Measurements from ENCODE around the gene SCTR. TPM values are rescaled to one million over a fixed set of nuclear protein-coding genes. Genes with fewer than 3 reads are reported as not detected.

The SCTR gene
- total and polyA plus RNA-seq, 2 of the 13 experiments (the other 11 are each of a cell fraction or from before 2014, with no cell fraction given), result not detected

- TF ChIP-seq KDM4B (CRISPR knock-in tag; IDR thresholded peaks at IDR 0.05) (peak; percentile 92), ZNF512B (CRISPR knock-in tag; IDR thresholded peaks at IDR 0.05; ENCODE audit: borderline replicate concordance) (no peak), HMG20B (CRISPR knock-in tag; conservative IDR thresholded peaks at IDR 0.05) (no peak), ZNF891 (CRISPR knock-in tag; IDR thresholded peaks at IDR 0.05) (peak; percentile 56; the same call in 1 of the 2 replicates), FOXO1 (CRISPR knock-in tag; IDR thresholded peaks at IDR 0.05) (peak; percentile 72), ZNF816 (CRISPR knock-in tag; IDR thresholded peaks at IDR 0.05; ENCODE audit: borderline replicate concordance) (no peak), ZBTB4 (CRISPR knock-in tag; IDR thresholded peaks at IDR 0.05; ENCODE audit: borderline replicate concordance) (peak; percentile 80; the same call in 1 of the 2 replicates), ZSCAN9 (CRISPR knock-in tag; IDR thresholded peaks at IDR 0.05; ENCODE audit: borderline replicate concordance) (peak; percentile 27; the same call in 1 of the 2 replicates), HNRNPLL (IDR thresholded peaks at IDR 0.05; ENCODE audit: low read depth, low read length, poor library complexity, severe bottlenecking) (peak; percentile 26), THYN1 (CRISPR knock-in tag; IDR thresholded peaks at IDR 0.05; ENCODE audit: borderline replicate concordance, low read depth) (no peak), CHD4 (IDR thresholded peaks at IDR 0.05; ENCODE audit: borderline replicate concordance, low read length) (no peak), NR2F6 (IDR thresholded peaks at IDR 0.05) (no peak), NR2F6 (CRISPR knock-in tag; IDR thresholded peaks at IDR 0.05) (peak; percentile 59), SRF (IDR thresholded peaks at IDR 0.05; ENCODE audit: low read depth, low read length) (no peak), HNF4A (CRISPR knock-in tag; IDR thresholded peaks at IDR 0.05) (peak; percentile 55), HNRNPL (IDR thresholded peaks at IDR 0.05; ENCODE audit: low read depth, low read length) (no peak), CEBPG (CRISPR knock-in tag; IDR thresholded peaks at IDR 0.05) (peak; percentile 76), ZKSCAN8 (CRISPR knock-in tag; IDR thresholded peaks at IDR 0.05; ENCODE audit: borderline replicate concordance) (peak; percentile 74; the same call in 1 of the 2 replicates), ATF7 (IDR thresholded peaks at IDR 0.05) (no peak), ATF7 (CRISPR knock-in tag; IDR thresholded peaks at IDR 0.05) (no peak), ZBTB7B (CRISPR knock-in tag; IDR thresholded peaks at IDR 0.05) (peak; percentile 70), IRF9 (CRISPR knock-in tag; IDR thresholded peaks at IDR 0.05; ENCODE audit: borderline replicate concordance) (no peak), TSC22D2 (CRISPR knock-in tag; IDR thresholded peaks at IDR 0.05; ENCODE audit: borderline replicate concordance) (peak; percentile 68; the same call in 1 of the 2 replicates), TGIF2 (CRISPR knock-in tag; IDR thresholded peaks at IDR 0.05) (peak; percentile 87)
These were observed 47.8 kb downstream of the SCTR start (continued) for GRCh38 chr2:119476301-119477112.
